IPS-NIHi11 (cell line): ENCODE data around the gene FTHL17.

Experiments used
- DNase-seq: peaks from one replicate; pipeline ENCODE4 v3.0.0; 2012; ENCODE audit warnings: mixed read lengths, low spot score

The FTHL17 gene

GRCh38 chrX:31038575-31039326 is 33.1 kb downstream of the FTHL17 start:
- DNase-seq, result peak; percentile 26

- peak; percentile 43 for DNase-seq
Measured at GRCh38 chrX:31036895-31037294, 34.9 kb downstream of the FTHL17 start.

- no peak for DNase-seq
Measured at GRCh38 chrX:31027351-31027750, 44.5 kb downstream of the FTHL17 start.

GRCh38 chrX:31024866-31025265 is 47.0 kb downstream of the FTHL17 start:
- DNase-seq, result no peak

GRCh38 chrX:31021537-31021936 is 50.3 kb downstream of the FTHL17 start:
- DNase-seq, result no peak
